Tibial nerve (tissue), 3 donors: ENCODE results near the gene PPP2R2C.

Experiments
- POLR2A ChIP-seq, 2 donors: fragments of 450-650 bp; IDR thresholded peaks; one replicate each; pipeline ENCODE4 v1.6.1; 2017; ENCODE audit warnings: antibody characterized with exemption in 2 of 2, mild to moderate bottlenecking in 2 of 2, moderate library complexity in 2 of 2
- TF ChIP-seq, protein P1 (sequence below), 5 experiments: fragments of 200-600 bp in 3 of 5; fragments of 450-650 bp in 2 of 5; sonication (generic) in 3 of 5; IDR thresholded peaks; one replicate each; pipeline ENCODE4 v1.5.1; 2016 to 2019; ENCODE audit warnings: antibody characterized with exemption in 5 of 5, mild to moderate bottlenecking in 3 of 5, moderate library complexity in 2 of 5

DNA sequence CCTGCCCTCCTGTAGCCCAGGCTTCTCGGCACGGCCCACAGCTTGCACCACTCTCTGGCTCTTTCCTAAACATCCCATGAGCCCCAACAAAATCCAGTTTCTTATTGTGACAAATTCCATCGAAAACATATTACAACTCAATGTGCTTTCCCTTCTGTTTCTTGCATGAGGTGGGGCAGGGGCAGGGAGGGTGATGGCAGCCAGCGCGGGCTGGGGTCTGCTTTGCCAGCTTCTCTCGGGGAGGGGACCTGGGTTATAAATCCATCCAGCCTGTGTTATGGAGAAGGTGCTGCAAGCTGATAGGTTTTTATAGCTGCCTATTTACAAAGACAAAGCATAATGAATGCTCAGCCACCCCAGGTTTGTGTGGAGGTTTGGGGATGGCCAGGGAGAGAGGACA is 21.1 kb downstream of the PPP2R2C start:
- no peak for TF ChIP-seq POLR2A (IDR thresholded peaks at IDR 0.05)
- TF ChIP-seq, protein P1, sequence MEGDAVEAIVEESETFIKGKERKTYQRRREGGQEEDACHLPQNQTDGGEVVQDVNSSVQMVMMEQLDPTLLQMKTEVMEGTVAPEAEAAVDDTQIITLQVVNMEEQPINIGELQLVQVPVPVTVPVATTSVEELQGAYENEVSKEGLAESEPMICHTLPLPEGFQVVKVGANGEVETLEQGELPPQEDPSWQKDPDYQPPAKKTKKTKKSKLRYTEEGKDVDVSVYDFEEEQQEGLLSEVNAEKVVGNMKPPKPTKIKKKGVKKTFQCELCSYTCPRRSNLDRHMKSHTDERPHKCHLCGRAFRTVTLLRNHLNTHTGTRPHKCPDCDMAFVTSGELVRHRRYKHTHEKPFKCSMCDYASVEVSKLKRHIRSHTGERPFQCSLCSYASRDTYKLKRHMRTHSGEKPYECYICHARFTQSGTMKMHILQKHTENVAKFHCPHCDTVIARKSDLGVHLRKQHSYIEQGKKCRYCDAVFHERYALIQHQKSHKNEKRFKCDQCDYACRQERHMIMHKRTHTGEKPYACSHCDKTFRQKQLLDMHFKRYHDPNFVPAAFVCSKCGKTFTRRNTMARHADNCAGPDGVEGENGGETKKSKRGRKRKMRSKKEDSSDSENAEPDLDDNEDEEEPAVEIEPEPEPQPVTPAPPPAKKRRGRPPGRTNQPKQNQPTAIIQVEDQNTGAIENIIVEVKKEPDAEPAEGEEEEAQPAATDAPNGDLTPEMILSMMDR (IDR thresholded peaks at IDR 0.05) = no peak
